Measurements from ENCODE around the gene EMC6. TPM values are rescaled to one million over a fixed set of nuclear protein-coding genes. Genes with fewer than 3 reads are reported as not detected.

Gene EMC6
- total RNA-seq, 1 donor from 2014 or later, result 57.0 TPM

DNA sequence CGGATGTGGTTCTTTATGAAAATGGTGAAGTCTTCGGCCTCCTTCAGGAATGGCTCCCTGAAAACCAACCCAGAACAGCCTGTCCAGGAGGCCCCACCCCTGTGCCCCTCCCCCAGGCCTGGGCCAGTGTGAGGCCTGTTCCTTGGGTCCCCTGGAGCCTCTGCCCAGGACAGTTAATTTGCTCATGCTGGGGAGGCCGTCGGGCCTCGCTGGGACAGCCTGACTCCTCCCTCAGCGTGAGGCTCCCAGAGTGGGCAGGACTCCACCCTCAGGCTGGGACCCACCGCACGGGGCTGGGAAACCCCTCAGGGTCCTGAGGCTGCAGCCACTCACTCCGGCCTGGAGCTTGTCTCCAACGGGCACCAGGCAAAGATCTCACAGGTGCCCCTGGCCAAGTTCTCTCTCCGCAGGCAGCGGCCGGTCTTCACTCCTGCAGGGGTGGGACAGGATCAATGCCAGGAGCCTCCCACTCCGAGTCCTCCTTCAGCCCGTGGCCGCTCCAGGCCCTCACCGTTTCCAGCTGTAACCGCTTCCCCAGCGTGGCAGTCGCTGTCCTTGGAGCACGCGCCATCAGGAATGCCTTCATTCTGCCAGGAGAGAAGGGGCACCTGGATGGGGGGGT lies 21.6 kb downstream of the EMC6 start:
- Histone ChIP-seq H3K9me3 (replicated peaks) (no peaks in the 10 kb centered on the region), H3K4me3 (no peak overlapping the region), H3K27me3 (ENCODE audit: low read depth) (peaks cover 63% of the 10 kb centered on the region), H3K4me1 (peaks cover 10% of the 10 kb centered on the region), H3K36me3 (no peaks in the 10 kb centered on the region), H3K27ac (replicated peaks) (no peak overlapping the region)
- TF ChIP-seq CTCF (IDR thresholded peaks at IDR 0.05; ENCODE audit: borderline replicate concordance), result no peak
- intact Hi-C loops (cut with micrococcal nuclease), result no loop called here
- DNase-seq, result no peak

- DNase-seq, result no peak
- peaks cover 24% of the 10 kb centered on the region for H3K4me1 ChIP-seq
- no peak overlapping the region for H3K4me3 ChIP-seq
- intact Hi-C loops (cut with micrococcal nuclease), result no loop called here
- H3K27me3 ChIP-seq (ENCODE audit: low read depth), result peaks cover 75% of the 10 kb centered on the region
- TF ChIP-seq CTCF (IDR thresholded peaks at IDR 0.05; ENCODE audit: borderline replicate concordance), result no peak
- H3K9me3 ChIP-seq (replicated peaks), result no peaks in the 10 kb centered on the region
- H3K36me3 ChIP-seq, result no peaks in the 10 kb centered on the region
- H3K27ac ChIP-seq (replicated peaks), result no peak overlapping the region
Measured at GRCh38 chr17:3691617-3692067, 23.0 kb downstream of the EMC6 start.

GRCh38 chr17:3692346-3692745 lies 23.7 kb downstream of the EMC6 start:
- intact Hi-C loops (cut with micrococcal nuclease), result no loop called here
- Histone ChIP-seq H3K4me1 (peaks cover 31% of the 10 kb centered on the region), H3K36me3 (no peaks in the 10 kb centered on the region), H3K9me3 (replicated peaks) (no peaks in the 10 kb centered on the region), H3K27me3 (ENCODE audit: low read depth) (peaks cover 82% of the 10 kb centered on the region), H3K27ac (replicated peaks) (no peak overlapping the region), H3K4me3 (no peak overlapping the region)
- peak; percentile 11 for TF ChIP-seq CTCF (IDR thresholded peaks at IDR 0.05; ENCODE audit: borderline replicate concordance)
- DNase-seq, result no peak

GRCh38 chr17:3693141-3693540 lies 24.5 kb downstream of the EMC6 start:
- Histone ChIP-seq H3K4me1 (peaks cover 31% of the 10 kb centered on the region), H3K27me3 (ENCODE audit: low read depth) (peaks cover 88% of the 10 kb centered on the region), H3K4me3 (no peak overlapping the region), H3K27ac (replicated peaks) (no peak overlapping the region), H3K9me3 (replicated peaks) (peaks cover 4% of the 10 kb centered on the region), H3K36me3 (no peaks in the 10 kb centered on the region)
- intact Hi-C loops (cut with micrococcal nuclease), result no loop called here
- TF ChIP-seq CTCF (IDR thresholded peaks at IDR 0.05; ENCODE audit: borderline replicate concordance), result no peak
- no peak for DNase-seq

- DNase-seq, result no peak
- intact Hi-C loops (cut with micrococcal nuclease), result no loop called here
- Histone ChIP-seq H3K4me3 (no peak overlapping the region), H3K27ac (replicated peaks) (no peak overlapping the region), H3K9me3 (replicated peaks) (peaks cover 7% of the 10 kb centered on the region), H3K36me3 (no peaks in the 10 kb centered on the region), H3K27me3 (ENCODE audit: low read depth) (peaks cover 86% of the 10 kb centered on the region), H3K4me1 (peaks cover 31% of the 10 kb centered on the region)
- no peak for TF ChIP-seq CTCF (IDR thresholded peaks at IDR 0.05; ENCODE audit: borderline replicate concordance)
Measured at GRCh38 chr17:3693829-3694231, 25.2 kb downstream of the EMC6 start.

Measured in left ventricle myocardium inferior (tissue), 1 donor.